DMS114 treated with DMSO at 0.1 percent for 48 hours (cell line): ENCODE data around the gene CENPU.
A peak's percentile ranks its signal among the peaks of the same experiment; 100 is the strongest.
"Not testable (repeated sequence)": the region's sequence is repeated elsewhere in the genome, so short reads cannot be mapped to it uniquely, and the experiment has no call there.

Experiments used
- DNase-seq: peaks from one replicate; lab custom pipeline; 2025; ENCODE audit not compliant: unreplicated experiment; lab: John Stamatoyannopoulos, UW

Gene CENPU

DNA sequence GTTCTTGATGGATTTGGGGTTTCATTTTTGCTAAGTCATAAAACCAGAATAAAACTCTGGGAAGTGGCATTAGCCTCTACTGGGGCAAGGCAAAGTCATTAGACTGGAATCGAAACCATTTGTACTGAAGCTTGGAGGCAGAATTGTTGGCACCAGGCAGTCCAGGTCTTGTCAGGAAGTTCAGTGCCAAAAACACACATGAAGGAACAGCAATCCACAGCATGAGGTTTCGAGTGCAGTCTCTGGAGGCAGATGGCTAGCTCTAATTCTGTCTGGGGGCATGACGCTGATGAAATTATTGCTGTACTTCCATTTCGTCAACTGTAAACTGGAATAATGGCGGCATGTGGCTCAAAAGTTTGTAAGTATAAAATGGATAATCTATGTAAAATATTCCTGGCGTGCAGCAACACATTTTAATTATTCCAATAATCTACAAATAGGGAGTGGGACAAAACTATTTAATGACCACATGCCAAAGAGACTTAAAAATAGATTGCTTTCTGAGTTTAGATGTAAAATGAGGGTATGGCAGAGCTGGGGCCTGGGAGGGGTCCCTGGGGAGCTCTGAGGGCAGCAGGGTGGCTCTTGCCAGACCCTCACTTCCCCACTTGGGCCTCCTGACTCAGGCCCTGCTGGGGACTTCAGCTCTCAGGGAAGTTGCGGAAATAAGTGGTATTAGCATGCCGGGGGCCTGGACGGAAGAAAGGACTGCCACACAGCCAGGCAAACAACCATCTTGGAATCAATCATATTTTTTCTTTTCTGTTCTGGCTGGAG is 18.8 kb upstream of the CENPU start:
- no peak for DNase-seq

DNA sequence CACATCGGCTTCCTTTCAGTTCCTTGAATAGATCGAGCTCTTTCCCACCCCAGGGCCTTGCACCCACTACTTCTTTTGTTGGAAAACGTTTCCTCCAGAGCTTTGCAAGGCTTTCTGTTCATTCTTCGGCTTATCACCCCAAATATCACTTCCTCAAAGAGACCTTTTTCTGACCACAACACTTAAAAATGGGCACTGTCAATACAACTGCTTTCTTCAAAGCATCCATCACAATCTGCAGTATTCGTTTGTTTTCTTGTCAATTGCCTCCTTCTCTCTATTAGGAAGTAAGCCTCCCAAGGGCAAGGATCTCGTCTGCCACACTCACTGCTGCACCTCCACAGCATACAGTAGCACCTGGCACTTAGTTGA is 17.7 kb upstream of the CENPU start:
- no peak for DNase-seq

DNA sequence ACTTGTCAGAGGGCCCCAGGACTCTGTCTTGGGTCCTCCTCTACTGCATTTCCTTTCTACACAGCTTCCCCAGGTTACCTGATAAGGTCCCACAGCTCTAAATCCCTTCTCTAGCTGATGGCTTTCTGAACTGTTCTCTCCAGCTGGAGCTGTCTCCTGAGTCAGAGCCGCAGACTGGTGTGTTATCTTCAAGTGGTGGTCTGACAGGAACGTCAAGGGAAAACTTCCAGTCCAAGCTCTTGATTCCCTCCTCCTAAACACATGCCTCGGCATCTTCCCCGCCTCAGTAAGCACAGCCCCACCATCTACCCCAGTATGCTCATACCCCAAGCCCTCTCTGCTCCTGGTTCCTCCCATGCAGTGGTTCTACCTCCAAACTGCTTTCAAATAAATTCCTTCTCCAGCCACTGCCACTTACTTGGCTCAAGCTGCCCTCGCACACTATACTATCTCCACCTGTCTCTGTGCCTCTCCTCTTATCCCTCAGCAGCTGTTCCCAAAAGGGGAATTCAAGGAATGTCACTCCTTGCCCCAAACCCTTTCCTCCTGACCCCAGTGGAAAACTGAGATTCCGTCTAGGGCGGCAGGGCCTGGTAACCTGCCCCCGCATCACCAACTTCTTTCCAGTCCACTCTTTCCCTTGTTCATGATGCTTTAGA is 17.2 kb upstream of the CENPU start:
- no peak for DNase-seq

DNA sequence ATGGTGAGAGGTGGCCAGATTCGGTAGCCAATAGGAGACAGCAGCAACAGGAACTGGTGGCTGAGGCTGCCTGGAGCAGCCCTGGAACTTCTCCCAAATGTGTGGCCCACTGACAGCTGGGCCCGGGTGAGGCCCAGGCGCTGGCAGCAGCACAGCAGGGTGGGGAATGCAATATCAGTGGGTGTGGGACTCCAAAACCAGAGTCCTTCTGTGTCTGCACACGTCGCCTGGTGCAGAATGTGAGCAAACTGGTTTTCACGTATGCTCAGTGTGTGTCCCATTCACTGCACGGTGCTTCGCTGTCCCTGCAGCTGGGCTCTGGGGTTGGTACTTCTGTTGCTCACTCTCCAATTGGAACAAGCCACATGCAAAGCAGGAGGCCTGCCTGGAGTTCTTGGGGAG is 14.4 kb upstream of the CENPU start:
- no peak for DNase-seq

DNA sequence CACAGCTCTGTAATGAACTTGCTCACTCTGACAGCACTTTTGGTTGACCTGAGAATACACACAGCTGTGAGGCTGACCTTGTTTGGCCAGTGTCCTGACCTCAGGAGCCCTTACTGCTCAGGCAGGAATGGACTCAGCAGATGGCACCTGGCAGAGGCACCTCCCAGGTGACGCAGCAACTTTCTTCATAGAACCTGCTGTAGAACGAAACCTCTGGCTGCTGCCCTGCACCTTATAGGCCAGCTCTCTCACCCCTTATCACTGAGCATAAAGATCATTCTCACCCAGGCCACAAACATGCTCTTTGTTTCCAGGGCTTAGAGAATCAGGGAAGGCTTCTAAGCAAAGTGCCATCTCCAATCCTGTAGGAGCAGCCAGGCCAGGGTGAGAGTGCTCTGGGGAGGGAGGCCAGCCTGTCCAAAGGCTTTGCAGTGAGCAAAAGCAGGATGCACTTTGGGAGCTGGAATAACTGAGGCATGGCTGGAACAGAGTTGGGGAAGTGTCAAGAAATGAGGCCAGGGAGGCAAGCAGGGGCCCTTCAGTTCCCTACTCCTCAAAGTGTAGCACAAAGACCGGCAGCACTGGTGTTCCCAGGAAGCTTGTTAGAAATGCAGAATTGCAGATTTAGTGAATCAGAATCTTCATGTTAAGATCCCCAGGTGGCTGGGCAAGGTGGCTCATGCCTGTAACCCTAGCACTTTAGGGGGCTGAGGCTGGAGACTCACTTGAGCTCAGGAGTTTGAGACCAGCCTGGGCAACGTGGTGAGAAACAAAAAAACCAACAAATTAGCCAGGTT is 13.3 kb upstream of the CENPU start:
- no peak for DNase-seq

DNA sequence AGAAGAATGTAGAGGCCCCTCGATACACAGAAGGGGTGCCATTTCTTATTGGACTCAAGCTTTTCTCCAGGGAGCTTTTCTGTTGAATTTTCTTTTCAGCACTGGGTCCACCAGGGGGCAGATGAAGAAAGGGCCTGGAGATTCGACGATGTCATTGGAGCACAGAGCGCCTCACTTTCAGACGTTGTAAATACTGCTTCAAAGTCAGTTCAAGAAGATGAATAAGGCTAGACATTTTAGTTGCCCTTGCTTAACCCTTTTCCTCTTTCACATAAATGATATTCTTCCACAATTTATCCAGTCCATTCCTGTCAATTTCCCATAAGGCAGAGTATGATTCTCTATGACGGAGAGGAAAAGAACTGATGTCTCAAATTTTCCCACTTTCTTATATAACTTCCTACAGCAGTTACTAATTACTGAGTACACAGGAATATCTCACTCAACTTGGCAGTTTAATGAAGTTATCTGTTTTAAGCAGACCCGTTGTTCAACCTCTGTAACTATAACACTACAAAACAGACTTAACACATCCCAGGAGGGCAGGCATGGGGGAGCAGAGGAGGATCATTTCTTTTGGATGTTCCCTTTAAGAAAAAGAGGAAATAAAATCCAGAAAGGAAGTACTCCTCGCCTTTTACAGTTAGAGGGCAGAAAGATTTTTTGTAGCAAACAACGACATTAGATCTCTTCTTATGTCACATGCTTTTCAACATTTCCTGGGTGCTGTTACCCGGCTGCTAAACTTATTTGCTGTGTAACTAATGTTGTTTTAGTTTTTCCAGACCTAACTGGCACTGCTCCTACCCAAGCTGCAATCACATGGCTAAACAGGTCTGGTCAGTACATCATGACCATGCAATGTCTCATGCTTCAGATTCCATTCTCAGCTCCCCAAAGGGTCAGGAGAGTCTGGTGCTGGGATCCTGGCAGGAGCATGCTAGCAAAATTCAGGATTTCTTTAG is 12.2 kb upstream of the CENPU start:
- DNase-seq = peak; percentile 58

DNA sequence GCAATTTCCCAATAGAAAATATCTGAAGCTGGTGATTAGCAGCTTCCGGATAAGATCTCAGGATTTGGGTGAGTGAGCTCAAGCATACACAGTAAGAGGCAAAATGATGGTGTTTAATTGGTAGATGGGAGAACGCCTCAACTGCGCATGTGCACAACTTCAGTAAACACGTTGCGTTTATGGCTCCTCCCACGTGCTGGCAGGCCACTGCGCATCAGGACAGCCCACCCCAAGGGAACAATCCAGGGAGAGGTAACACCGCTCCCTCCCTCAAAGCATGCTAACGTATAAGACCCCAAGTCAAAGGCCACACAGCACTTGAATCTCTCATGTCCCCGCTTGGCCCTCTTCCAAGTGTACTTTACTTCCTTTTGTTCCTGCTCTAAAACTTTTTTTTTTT is 10.3 kb upstream of the CENPU start:
- DNase-seq = no peak

DNA sequence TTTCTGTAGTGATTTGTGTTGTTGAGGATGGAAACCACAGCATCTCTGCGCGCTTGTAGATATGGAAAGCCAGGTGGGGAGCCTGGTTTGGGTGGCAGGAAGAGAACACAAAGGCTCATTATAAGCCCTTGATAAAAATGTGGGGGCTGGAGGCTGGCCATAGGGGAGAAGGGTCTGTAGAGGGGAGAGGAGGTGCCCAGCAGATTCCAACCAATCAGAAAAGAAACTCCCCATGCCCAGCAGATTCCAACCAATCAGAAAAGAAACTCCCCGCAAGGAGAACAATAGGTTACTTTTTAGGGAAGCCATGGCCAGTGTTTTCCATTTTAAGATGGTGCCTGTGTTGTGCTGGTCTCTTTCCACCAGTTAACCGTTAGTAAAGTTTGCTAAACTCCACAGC is 9.8 kb upstream of the CENPU start:
- DNase-seq = no peak

DNA sequence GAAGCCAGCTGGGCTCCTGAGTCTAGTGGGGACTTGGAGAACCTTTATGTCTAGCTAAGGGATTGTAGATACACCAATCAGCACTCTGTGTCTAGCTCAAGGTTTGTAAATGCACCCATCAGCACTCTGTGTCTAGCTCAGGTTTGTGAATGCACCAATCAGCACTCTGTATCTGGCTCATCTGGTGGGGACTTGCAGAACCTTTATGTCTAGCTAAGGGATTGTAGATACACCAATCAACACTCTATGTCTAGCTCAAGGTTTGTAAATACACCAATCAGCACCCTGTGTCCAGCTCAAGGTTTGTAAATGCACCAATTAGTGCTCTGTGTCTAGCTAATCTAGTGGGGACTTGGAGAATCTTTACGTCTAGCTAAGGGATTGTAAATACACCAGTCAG is 7.8 kb upstream of the CENPU start:
- DNase-seq = not testable (repeated sequence)

DNA sequence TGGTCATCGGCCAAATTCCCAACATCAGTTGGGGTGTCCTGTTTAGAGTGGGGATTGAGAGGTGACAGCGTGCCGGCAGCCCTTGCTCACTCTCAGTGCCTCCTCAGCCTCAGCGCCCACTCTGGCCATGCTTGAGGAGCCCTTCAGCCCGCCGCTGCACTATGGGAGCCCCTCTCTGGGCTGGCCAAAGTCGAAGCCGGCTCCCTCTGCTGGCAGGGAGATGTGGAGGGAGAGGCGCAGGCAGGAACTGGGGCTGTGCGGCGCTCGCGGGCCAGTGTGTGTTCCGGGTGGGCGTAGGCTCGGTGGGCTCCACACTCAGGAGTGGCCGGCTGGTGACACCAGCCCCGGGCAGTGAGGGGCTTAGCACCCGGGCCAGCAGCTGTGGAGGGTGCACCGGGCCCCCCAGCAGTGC is 7.1 kb upstream of the CENPU start:
- no peak for DNase-seq

DNA sequence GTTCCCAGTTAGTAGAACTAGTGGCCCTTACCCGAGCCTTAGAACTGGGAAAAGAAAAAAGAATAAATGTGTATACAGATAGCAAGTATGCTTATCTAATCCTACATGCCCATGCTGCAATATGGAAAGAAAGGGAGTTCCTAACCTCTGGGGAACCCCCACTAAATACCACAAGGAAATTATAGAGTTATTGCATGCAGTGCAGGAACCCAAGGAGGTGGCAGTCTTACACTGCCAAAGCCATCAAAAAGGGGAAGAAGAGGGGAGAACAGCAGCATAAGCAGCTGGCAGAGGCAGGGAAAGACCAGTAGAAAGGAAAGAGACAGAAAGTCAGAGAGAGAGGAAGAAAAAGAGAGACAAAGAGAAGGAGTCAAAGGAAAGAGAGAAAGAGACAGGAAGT is 5.7 kb upstream of the CENPU start:
- not testable (repeated sequence) for DNase-seq

DNA sequence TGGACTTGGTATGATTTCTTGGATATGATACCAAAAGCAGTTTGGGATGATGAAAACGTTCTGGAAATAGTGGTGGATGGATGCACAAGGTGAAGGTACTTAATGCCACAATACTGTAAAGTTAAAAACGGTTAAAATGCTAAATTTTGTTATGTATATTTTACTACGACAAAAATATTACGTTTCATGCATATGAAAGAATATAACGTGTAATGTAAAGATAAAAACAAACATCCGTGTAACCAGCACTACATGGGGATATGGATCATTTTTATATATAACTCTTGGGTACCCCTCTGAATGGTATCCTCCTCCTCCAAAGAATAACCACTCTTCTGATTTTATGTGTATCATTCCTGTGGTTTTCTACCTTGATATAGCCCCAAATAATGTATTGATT is 862 bp upstream of the CENPU start:
- no peak for DNase-seq

DNA sequence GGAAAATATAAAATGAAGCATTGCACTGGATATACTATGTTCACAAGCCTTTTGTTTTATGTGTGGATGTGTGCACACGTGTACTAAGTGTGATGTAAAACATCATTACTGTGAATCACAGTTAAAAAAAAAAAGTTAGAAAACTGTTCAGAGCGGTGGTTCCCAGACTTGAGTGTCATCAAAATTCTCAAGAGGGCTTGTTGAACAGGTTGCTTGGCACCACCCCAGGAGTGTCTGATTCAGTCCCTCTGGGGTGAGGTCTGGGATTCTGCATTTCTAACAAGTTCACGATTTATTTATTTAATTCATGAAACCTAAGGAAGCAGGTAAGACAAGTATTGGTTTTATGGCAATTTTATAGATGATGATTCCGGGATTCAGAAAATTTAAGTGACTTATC is 1.8 kb downstream of the CENPU start:
- DNase-seq = no peak

DNA sequence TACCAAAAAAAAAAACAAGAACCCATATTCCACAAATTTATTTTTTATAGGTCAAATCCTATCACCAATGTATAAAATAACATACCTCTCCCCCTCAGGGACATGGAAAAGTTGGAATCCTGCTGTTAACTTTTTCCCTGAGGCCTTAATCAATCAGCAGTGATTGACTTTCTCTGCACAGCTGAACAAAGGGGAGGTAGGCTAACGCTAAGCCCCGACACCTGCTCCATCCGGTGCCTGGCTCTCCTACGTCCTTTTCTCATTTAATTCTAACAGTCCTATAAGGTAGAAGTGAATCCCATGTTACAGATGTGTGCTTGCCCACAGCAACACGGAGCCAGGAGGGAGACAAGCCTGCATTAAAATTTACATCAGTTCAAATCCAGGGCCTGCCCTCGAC is 2.8 kb downstream of the CENPU start:
- no peak for DNase-seq

DNA sequence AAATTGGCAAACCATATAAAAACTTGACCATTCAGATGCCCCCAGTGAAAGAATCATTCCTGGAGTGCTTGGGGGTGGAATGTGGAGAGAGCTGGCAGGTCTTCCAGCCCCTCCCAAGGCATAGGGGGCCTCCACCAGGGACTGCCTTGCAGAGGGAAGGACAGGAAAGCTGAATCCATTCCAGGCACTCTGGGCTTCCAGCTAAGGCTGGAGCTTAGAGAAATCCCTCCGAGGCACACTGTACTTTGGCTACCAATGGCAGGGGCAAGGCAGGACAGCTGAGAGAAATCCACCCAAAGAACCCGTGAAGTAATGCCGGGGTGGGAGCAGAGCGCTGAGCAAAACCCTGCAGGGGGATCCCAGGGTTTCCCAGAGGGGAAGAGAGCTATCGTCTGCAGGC is 4.0 kb downstream of the CENPU start:
- DNase-seq = no peak

DNA sequence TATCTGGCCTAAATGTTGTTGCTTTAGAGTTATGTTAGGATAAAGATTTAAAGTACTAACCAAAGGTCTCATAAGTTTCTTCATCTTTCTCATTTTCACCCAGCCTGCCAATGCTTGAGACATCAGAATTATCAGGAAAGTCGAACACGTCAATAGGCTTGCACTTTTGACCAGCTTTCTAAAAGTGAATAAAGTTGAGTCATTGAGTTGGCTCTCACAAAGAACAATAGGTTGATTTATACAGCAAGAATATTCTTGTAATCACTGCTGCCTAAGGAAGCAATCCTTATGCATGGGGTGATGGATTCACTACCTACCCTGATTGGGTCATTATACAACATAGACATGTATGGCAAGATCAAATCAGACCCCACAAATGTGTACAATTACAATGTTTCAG is 5.0 kb downstream of the CENPU start:
- DNase-seq = no peak

DNA sequence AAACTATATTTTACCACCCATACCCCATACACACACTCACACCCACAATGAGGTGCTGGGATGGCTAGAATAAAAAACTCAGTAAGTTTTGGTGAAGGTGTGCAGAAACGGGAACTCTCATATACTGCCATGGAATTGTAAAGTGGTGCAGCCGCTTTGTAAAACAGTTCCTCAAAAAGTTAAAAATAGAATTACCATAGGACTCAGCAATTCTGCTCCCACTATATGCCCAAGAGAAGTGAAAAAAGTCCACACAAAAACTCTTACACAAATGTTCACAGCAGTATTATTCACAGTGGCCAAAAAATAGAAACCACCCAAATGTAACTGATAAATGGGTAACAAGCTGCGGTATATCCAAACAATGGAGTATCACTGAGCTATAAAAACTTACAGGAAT is 6.5 kb downstream of the CENPU start:
- no peak for DNase-seq

DNA sequence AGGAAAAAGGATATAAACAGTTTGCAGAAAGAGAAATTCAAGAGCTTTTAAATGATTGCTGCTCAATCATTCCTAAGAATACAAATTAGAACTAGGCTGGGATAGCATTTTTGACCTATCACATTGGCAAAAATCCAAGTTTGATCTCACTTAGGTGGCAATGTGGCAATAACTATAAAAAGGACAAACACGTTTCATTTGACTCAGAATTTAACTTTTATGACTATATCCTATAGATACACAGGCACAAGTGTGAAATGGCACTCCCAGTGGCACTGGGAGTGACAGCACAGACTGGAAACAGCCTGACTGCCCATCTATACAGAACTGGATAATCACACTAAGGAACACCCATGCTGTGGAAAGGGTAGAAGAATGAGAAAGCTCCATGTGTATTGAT is 11.1 kb downstream of the CENPU start:
- DNase-seq = no peak

DNA sequence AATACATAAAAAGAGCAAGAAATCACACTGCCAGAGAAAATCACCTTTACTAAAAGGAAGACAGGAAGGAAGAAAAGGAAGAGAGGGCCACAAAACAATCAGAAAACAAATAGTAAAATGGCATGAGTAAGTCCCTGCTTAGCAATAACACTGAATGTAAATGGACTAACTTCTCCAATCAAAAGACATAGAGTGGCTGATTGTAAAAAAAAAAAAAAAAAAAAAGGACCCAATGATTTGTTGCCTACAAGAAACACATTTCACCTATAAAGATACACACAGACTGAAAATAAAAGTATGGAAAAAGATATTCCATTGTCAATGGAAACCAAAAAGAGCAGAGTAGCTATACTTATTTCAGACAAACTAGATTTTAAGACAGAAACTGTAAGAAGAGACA is 12.6 kb downstream of the CENPU start:
- DNase-seq = no peak

DNA sequence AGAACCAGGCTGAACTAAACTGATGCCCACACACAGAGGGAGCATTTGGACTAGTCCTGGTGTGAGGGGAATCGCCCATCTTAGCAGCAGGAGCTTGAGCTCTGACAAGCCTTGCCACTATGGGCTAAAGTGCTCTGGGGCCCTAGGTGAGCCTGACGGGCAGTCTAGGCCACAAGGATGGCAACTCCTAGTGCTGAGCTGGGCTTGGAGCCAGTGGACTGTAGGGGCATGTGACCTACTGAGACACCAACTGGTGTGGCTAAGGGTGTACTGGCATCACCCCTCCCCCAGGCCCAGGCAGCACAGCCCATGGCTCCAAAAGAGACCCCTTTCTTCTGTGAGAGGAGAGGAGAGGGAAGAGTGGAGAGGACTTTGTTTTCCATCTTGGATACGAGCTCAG is 14.5 kb downstream of the CENPU start:
- no peak for DNase-seq

DNA sequence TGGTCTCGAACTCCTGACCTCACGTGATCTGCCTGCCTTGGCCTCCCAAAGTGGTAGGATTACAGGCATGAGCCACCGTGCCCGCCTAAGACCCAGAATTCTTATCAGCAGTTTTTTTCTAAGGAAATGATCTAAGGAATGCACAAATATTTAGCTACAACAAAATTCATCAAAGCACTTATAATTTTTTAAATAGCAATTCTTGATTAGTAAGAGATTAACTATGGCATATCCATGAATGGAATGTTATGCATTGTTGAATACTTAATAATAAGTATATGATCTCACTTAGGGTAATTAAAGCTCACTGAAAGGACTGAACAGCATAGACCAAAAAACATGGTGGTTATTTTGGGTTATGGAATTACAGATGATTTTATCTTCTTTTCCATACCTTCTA is 18.4 kb downstream of the CENPU start:
- no peak for DNase-seq
